Peyer's patch (tissue), 4 donors: ENCODE measurements around the gene RNF220. TPM values are rescaled to one million over a fixed set of nuclear protein-coding genes. Genes with fewer than 3 reads are reported as not detected.

ENCODE experiments used
- DNase-seq, 3 donors: peaks; one replicate each; pipeline ENCODE4 v3.0.0-alpha.2; 2017 to 2019
- H3K27ac ChIP-seq, 4 donors: fragments of 200-600 bp; sonication (generic); one replicate each; pipeline ENCODE4 v1.5.1; 2016 to 2019
- H3K27me3 ChIP-seq, 2 donors: fragments of 200-600 bp; sonication (generic); one replicate each; pipeline ENCODE4 v1.5.1; 2019
- H3K36me3 ChIP-seq, 3 donors: fragments of 200-600 bp; sonication (generic); one replicate each; pipeline ENCODE4 v1.5.1; 2016 to 2019
- H3K4me1 ChIP-seq, 4 donors: fragments of 200-600 bp; sonication (generic); one replicate each; pipeline ENCODE4 v1.5.1; 2016 to 2019
- H3K4me3 ChIP-seq, 4 donors: fragments of 200-600 bp; sonication (generic); 1 replicate in 3 of 4; 2 replicates in 1 of 4; pipeline ENCODE4 v1.5.1; 2016 to 2019; ENCODE audit warnings: mild to moderate bottlenecking in 1 of 4
- H3K9me3 ChIP-seq, 4 donors: fragments of 200-600 bp; sonication (generic); one replicate each; pipeline ENCODE4 v1.5.1; 2016 to 2019; ENCODE audit warnings: mild to moderate bottlenecking in 1 of 4
- POLR2A ChIP-seq, 2 donors: fragments of 450-650 bp; IDR thresholded peaks; one replicate each; pipeline ENCODE4 v1.5.1; 2017; ENCODE audit warnings: antibody characterized with exemption in 2 of 2, mild to moderate bottlenecking in 2 of 2, moderate library complexity in 2 of 2
- total RNA-seq, 4 donors: library from RNA; depleted of rRNA; stranded (reverse); fragments of >200 nt; gene quantifications; one replicate each; pipeline ENCODE4 v1.1.0, GENCODE V29; 2016
- TF ChIP-seq, protein P1 (sequence below), 6 experiments: fragments of 450-650 bp in 4 of 6; fragments of 200-600 bp in 2 of 6; sonication (generic) in 1 of 6; IDR thresholded peaks; one replicate each; pipeline ENCODE4 v1.5.1; 2017 to 2019; ENCODE audit warnings: antibody characterized with exemption in 6 of 6, mild to moderate bottlenecking in 3 of 6, moderate library complexity in 1 of 6

The RNF220 gene
- total RNA-seq, 4 donors from 2014 or later: 107 to 152 (median 114) TPM

- no peaks in the 10 kb centered on the region for H3K27me3 ChIP-seq
- H3K27ac ChIP-seq: no peak overlapping the region
- TF ChIP-seq, protein P1, sequence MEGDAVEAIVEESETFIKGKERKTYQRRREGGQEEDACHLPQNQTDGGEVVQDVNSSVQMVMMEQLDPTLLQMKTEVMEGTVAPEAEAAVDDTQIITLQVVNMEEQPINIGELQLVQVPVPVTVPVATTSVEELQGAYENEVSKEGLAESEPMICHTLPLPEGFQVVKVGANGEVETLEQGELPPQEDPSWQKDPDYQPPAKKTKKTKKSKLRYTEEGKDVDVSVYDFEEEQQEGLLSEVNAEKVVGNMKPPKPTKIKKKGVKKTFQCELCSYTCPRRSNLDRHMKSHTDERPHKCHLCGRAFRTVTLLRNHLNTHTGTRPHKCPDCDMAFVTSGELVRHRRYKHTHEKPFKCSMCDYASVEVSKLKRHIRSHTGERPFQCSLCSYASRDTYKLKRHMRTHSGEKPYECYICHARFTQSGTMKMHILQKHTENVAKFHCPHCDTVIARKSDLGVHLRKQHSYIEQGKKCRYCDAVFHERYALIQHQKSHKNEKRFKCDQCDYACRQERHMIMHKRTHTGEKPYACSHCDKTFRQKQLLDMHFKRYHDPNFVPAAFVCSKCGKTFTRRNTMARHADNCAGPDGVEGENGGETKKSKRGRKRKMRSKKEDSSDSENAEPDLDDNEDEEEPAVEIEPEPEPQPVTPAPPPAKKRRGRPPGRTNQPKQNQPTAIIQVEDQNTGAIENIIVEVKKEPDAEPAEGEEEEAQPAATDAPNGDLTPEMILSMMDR (IDR thresholded peaks at IDR 0.05): no peak
- no peak for TF ChIP-seq POLR2A (IDR thresholded peaks at IDR 0.05)
- no peak overlapping the region for H3K4me3 ChIP-seq
- peaks cover 0 to 7% (median 0%) of the 10 kb centered on the region in 4 donors for H3K4me1 ChIP-seq
- no peak for DNase-seq
- no peaks in the 10 kb centered on the region for H3K36me3 ChIP-seq
- no peaks in the 10 kb centered on the region for H3K9me3 ChIP-seq
Measured at GRCh38 chr1:44596511-44596910, 191.5 kb downstream of the RNF220 start.

- no peak overlapping the region for H3K4me3 ChIP-seq
- H3K9me3 ChIP-seq: no peaks in the 10 kb centered on the region
- H3K4me1 ChIP-seq: peaks cover 0 to 7% (median 0%) of the 10 kb centered on the region in 4 donors
- H3K27ac ChIP-seq: no peak overlapping the region
- H3K36me3 ChIP-seq: no peaks in the 10 kb centered on the region
- TF ChIP-seq, protein P1 (IDR thresholded peaks at IDR 0.05): no peak
- TF ChIP-seq POLR2A (IDR thresholded peaks at IDR 0.05): no peak
- DNase-seq: no peak
- H3K27me3 ChIP-seq: no peaks in the 10 kb centered on the region
Measured at GRCh38 chr1:44598167-44598566, 193.1 kb downstream of the RNF220 start.

DNA sequence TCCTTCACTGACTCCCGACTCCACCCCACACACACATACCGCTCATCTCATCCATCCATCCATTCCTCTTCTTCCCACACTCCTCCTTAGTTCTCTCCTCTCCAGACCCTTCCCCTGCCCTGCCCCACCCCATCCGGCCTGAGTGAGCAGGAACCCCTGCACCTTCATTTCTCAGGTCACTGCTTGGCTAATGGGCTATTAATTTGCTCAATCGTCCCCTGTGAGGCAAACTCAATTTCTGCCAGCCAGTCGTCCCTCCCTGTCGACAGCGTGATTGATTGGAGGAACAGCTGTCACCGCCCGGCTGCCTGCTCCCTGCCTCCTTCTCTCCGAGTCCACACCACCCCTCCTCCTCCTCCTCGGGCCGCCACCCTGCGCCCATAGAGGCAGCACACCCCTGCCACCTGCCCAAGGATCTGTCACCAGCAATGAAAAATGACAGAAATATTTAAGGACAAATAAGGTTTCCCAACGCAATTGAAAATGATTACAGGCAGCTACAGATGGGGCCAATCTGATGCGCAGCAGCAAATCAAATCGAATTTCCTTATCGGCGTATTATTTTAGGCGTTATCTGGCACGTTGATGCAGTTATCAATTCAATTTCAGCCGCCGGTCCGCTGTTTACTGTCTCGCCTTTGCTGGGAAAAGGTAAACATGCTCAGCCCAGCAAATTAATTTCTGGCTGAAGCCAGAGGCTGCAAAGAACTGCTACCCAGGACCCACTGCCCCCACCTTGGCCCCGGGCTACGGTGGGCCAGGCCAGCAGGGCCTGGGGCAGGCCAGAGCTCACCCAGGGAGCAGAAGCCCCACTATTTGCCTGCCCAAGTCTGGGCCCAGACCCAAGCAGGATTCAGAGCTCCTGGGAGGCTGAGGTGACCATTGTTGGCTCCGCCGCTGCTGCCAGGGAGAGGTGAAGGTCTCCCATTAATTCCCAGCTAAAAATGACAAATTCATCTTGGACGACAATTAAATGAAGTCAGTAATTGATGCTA is 197.9 kb downstream of the RNF220 start:
- Histone ChIP-seq H3K9me3 (no peaks in the 10 kb centered on the region), H3K4me1 (no peaks in the 10 kb centered on the region), H3K27me3 (no peaks in the 10 kb centered on the region), H3K36me3 (no peaks in the 10 kb centered on the region), H3K27ac (no peak overlapping the region), H3K4me3 (no peak overlapping the region)
- no peak for DNase-seq
- TF ChIP-seq, protein P1 (IDR thresholded peaks at IDR 0.05): no peak
- no peak for TF ChIP-seq POLR2A (IDR thresholded peaks at IDR 0.05)

DNA sequence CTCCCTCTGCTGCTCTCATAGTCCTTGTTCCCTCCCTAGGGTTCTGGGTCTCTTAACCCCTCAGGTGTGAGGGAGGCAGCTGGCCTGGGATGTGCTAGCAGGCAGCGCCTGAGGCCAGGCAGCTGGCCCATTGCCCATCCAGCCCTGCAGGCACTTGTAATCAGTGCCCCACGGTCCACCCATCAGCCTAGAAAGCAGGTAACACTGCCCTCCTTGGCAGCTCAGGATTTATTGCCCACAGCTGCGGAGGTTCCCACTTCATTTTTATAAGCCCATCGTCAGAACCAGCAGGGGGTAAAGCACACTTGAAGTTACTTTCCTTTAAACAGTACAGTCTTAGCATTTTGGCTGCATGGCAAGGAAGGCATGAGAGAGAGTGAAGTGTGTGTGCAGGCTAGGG is 198.7 kb downstream of the RNF220 start:
- no peak for DNase-seq
- no peak overlapping the region for H3K27ac ChIP-seq
- H3K4me3 ChIP-seq: no peak overlapping the region
- no peaks in the 10 kb centered on the region for H3K27me3 ChIP-seq
- H3K36me3 ChIP-seq: no peaks in the 10 kb centered on the region
- TF ChIP-seq, protein P1 (IDR thresholded peaks at IDR 0.05): no peak
- no peak for TF ChIP-seq POLR2A (IDR thresholded peaks at IDR 0.05)
- no peaks in the 10 kb centered on the region for H3K4me1 ChIP-seq
- no peaks in the 10 kb centered on the region for H3K9me3 ChIP-seq

GRCh38 chr1:44604157-44604955 is 199.3 kb downstream of the RNF220 start:
- no peak for DNase-seq
- Histone ChIP-seq H3K27ac (no peak overlapping the region), H3K9me3 (no peaks in the 10 kb centered on the region), H3K4me1 (no peaks in the 10 kb centered on the region), H3K27me3 (no peaks in the 10 kb centered on the region), H3K36me3 (no peaks in the 10 kb centered on the region), H3K4me3 (no peak overlapping the region)
- TF ChIP-seq, protein P1 (IDR thresholded peaks at IDR 0.05): no peak
- no peak for TF ChIP-seq POLR2A (IDR thresholded peaks at IDR 0.05)
